ENCODE results near the gene GID8. TPM values are rescaled to one million over a fixed set of nuclear protein-coding genes. Genes with fewer than 3 reads are reported as not detected.

GID8 gene
- total and polyA plus RNA-seq, 9 of the 15 experiments (the other 6 are each of a cell fraction or from before 2014, with no cell fraction given): 7.5 to 31.6 (median 22.2) TPM

DNA sequence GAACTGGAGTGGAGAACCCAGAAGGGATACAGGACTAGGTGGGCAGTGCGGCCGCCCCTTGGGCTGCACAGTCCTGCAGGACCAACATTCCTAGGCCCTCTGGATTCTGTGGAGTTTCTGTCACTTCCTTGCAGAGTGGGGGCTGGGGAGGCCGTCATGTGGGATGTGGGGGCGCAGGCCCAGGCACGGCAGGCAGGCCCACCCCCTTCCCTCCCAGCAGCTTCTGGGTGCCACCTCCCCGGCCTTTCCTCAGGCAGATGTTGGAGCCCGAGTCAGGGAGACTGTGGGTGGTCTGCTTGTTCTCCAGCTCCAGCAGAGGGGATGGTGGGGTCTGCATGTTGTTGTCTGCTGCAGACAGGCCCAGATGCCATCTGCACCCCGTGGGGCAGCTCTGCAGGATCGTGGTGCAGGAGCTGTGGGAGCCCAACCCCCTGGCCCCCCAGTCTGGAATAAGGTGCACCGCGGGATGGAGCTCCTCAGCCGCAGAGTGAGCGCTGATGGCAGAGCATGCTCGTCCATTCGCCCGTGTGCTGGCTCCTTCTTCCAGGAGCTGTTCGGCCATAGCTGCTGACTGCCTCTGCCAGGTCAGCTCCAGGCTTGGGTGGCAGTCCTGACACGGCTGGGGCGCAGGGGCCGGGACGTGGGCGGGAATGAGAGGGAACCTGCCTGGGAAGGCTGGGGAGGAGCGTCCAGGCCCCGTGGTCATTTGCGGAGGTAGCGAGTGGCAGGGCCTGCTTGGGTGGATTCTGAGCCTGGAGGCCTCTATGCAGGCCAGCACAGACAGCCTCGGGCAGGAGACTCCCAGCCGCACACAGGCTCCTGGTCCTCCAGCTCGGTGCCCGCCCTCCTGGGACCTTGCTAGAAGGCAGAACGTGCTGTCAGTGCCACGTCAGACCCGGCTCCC, 32.6 kb downstream of the GID8 start:
- no peaks in the 10 kb centered on the region for H3K79me2 ChIP-seq (ENCODE audit: control insufficient read depth, insufficient read depth, low read length)
- H2AFZ ChIP-seq (ENCODE audit: low read depth, low read length): no peak overlapping the region
- no peaks in the 10 kb centered on the region for H3K9me1 ChIP-seq (ENCODE audit: control insufficient read depth, insufficient read depth, low read length)
- FAIRE-seq (no peak), ATAC-seq (no peak), DNase-seq (ENCODE audit: extremely low read depth in 1 of 4, low spot score in 3 of 4) (no peak)
- intact Hi-C loops (cut with micrococcal nuclease): no loop called here
- BruUV-seq (replicated peaks): no TSS peak
- 3% methylated on average over 25 of the region's 33 CpGs for WGBS (ENCODE audit: insufficient coverage, low coverage, missing lambda C conversion rate)
- peaks cover 0 to 42% of the 10 kb centered on the region in 2 experiments; a peak in 3 of 5 replicates for H3K4me1 ChIP-seq (replicated peaks in 1 of 2; ENCODE audit: control insufficient read depth in 2 of 2, insufficient read depth in 2 of 2, low read length in 2 of 2)
- no peak overlapping the region for H3K4me3 ChIP-seq
- in situ Hi-C loops (cut with MboI): no loop called here
- peaks cover 3% of the 10 kb centered on the region; the same call in 1 of the 2 replicates for H4K20me1 ChIP-seq (replicated peaks; ENCODE audit: control insufficient read depth, insufficient read depth, low read length)
- no peaks in the 10 kb centered on the region for H3K36me3 ChIP-seq (ENCODE audit: control insufficient read depth, insufficient read depth, low read length)
- CTCF ChIA-PET (ENCODE audit: low intra/inter-chr PET ratio): no interaction called here
- H3K4me2 ChIP-seq (ENCODE audit: insufficient read depth, low read length): no peak overlapping the region
- POLR2A ChIA-PET: interaction anchor here (0.6 to 1.0 kb wide), 5 partner anchors 8 to 45 kb away, joined by 3 to 5 read pairs (median 3); no protein-coding TSS in a partner anchor
- H3K27ac ChIP-seq (ENCODE audit: extremely low read depth, low read depth, low read length): no peak overlapping the region
- peak overlapping the region in 1 of 2 experiments; percentile 64; a peak in 1 of 4 replicates for H3K9ac ChIP-seq (ENCODE audit: insufficient read depth in 1 of 2, low read depth in 2 of 2, low read length in 2 of 2)
- H3K27me3 ChIP-seq (ENCODE audit: control insufficient read depth in 2 of 2, insufficient read depth in 2 of 2, low read length in 2 of 2): peaks cover 31 to 94% of the 10 kb centered on the region in 2 experiments
- TF ChIP-seq KLF1 (tag; IDR thresholded peaks at IDR 0.05) (no peak), CCNT2 (IDR thresholded peaks at IDR 0.05; ENCODE audit: borderline replicate concordance, extremely low read depth, insufficient read length, low read depth, low read length) (no peak), ELF1 (tag; IDR thresholded peaks at IDR 0.05) (no peak), SAFB2 (IDR thresholded peaks at IDR 0.05; ENCODE audit: borderline replicate concordance, low read depth, low read length, severe bottlenecking) (no peak), RBM25 (IDR thresholded peaks at IDR 0.05; ENCODE audit: low read depth, low read length, severe bottlenecking) (no peak), ZNF57 (CRISPR knock-in tag; IDR thresholded peaks at IDR 0.05) (no peak), TBP (optimal IDR thresholded peaks at IDR 0.05; ENCODE audit: low read depth, low read length) (no peak)
- TF ChIP-seq, protein P1, sequence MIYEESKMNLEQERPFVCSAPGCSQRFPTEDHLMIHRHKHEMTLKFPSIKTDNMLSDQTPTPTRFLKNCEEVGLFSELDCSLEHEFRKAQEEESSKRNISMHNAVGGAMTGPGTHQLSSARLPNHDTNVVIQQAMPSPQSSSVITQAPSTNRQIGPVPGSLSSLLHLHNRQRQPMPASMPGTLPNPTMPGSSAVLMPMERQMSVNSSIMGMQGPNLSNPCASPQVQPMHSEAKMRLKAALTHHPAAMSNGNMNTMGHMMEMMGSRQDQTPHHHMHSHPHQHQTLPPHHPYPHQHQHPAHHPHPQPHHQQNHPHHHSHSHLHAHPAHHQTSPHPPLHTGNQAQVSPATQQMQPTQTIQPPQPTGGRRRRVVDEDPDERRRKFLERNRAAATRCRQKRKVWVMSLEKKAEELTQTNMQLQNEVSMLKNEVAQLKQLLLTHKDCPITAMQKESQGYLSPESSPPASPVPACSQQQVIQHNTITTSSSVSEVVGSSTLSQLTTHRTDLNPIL (CRISPR knock-in tag; IDR thresholded peaks at IDR 0.05): no peak
- no peaks in the 10 kb centered on the region for H3K9me3 ChIP-seq (replicated peaks; ENCODE audit: control insufficient read depth, insufficient read depth, low read depth, low read length)
